ENCODE results near the gene FABP6. TPM values are rescaled to one million over a fixed set of nuclear protein-coding genes. Genes with fewer than 3 reads are reported as not detected.

Gene FABP6
- total and polyA plus RNA-seq, 9 of the 15 experiments (the other 6 are each of a cell fraction or from before 2014, with no cell fraction given): 0.11 to 0.33 (median 0.21) TPM; not detected in 4

- TF ChIP-seq KAT7 (CRISPR knock-in tag; IDR thresholded peaks at IDR 0.05; ENCODE audit: borderline replicate concordance) (no peak), RB1 (IDR thresholded peaks at IDR 0.05; ENCODE audit: low read depth) (peak; percentile 91), SOX6 (IDR thresholded peaks at IDR 0.05) (no peak), SAFB (IDR thresholded peaks at IDR 0.05; ENCODE audit: borderline replicate concordance, low read depth, low read length) (no peak), CTBP1 (IDR thresholded peaks at IDR 0.05; ENCODE audit: borderline replicate concordance) (peak; percentile 61; the same call in 1 of the 2 replicates), EZH2 (IDR thresholded peaks at IDR 0.05; ENCODE audit: borderline replicate concordance, low read depth, low read length) (no peak), SMAD4 (CRISPR knock-in tag; conservative IDR thresholded peaks at IDR 0.05) (0 out of 2 replicates have a peak, but pooled peaks have one; percentile 27), MECOM (CRISPR knock-in tag; IDR thresholded peaks at IDR 0.05) (no peak), BHLHE40 (IDR thresholded peaks at IDR 0.05; ENCODE audit: low read length) (no peak), ZNF76 (CRISPR knock-in tag; IDR thresholded peaks at IDR 0.05; ENCODE audit: borderline replicate concordance) (no peak), PTTG1 (tag; IDR thresholded peaks at IDR 0.05; ENCODE audit: low read depth) (no peak), CC2D1A (IDR thresholded peaks at IDR 0.05) (no peak), NR4A1 (CRISPR knock-in tag; IDR thresholded peaks at IDR 0.05) (no peak), NR4A1 (tag; IDR thresholded peaks at IDR 0.05) (0 out of 2 replicates have a peak, but pooled peaks have one; percentile 35)
- TF ChIP-seq, protein P1, sequence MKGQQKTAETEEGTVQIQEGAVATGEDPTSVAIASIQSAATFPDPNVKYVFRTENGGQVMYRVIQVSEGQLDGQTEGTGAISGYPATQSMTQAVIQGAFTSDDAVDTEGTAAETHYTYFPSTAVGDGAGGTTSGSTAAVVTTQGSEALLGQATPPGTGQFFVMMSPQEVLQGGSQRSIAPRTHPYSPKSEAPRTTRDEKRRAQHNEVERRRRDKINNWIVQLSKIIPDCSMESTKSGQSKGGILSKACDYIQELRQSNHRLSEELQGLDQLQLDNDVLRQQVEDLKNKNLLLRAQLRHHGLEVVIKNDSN (CRISPR knock-in tag; IDR thresholded peaks at IDR 0.05): no peak
- TF ChIP-seq, protein P2, sequence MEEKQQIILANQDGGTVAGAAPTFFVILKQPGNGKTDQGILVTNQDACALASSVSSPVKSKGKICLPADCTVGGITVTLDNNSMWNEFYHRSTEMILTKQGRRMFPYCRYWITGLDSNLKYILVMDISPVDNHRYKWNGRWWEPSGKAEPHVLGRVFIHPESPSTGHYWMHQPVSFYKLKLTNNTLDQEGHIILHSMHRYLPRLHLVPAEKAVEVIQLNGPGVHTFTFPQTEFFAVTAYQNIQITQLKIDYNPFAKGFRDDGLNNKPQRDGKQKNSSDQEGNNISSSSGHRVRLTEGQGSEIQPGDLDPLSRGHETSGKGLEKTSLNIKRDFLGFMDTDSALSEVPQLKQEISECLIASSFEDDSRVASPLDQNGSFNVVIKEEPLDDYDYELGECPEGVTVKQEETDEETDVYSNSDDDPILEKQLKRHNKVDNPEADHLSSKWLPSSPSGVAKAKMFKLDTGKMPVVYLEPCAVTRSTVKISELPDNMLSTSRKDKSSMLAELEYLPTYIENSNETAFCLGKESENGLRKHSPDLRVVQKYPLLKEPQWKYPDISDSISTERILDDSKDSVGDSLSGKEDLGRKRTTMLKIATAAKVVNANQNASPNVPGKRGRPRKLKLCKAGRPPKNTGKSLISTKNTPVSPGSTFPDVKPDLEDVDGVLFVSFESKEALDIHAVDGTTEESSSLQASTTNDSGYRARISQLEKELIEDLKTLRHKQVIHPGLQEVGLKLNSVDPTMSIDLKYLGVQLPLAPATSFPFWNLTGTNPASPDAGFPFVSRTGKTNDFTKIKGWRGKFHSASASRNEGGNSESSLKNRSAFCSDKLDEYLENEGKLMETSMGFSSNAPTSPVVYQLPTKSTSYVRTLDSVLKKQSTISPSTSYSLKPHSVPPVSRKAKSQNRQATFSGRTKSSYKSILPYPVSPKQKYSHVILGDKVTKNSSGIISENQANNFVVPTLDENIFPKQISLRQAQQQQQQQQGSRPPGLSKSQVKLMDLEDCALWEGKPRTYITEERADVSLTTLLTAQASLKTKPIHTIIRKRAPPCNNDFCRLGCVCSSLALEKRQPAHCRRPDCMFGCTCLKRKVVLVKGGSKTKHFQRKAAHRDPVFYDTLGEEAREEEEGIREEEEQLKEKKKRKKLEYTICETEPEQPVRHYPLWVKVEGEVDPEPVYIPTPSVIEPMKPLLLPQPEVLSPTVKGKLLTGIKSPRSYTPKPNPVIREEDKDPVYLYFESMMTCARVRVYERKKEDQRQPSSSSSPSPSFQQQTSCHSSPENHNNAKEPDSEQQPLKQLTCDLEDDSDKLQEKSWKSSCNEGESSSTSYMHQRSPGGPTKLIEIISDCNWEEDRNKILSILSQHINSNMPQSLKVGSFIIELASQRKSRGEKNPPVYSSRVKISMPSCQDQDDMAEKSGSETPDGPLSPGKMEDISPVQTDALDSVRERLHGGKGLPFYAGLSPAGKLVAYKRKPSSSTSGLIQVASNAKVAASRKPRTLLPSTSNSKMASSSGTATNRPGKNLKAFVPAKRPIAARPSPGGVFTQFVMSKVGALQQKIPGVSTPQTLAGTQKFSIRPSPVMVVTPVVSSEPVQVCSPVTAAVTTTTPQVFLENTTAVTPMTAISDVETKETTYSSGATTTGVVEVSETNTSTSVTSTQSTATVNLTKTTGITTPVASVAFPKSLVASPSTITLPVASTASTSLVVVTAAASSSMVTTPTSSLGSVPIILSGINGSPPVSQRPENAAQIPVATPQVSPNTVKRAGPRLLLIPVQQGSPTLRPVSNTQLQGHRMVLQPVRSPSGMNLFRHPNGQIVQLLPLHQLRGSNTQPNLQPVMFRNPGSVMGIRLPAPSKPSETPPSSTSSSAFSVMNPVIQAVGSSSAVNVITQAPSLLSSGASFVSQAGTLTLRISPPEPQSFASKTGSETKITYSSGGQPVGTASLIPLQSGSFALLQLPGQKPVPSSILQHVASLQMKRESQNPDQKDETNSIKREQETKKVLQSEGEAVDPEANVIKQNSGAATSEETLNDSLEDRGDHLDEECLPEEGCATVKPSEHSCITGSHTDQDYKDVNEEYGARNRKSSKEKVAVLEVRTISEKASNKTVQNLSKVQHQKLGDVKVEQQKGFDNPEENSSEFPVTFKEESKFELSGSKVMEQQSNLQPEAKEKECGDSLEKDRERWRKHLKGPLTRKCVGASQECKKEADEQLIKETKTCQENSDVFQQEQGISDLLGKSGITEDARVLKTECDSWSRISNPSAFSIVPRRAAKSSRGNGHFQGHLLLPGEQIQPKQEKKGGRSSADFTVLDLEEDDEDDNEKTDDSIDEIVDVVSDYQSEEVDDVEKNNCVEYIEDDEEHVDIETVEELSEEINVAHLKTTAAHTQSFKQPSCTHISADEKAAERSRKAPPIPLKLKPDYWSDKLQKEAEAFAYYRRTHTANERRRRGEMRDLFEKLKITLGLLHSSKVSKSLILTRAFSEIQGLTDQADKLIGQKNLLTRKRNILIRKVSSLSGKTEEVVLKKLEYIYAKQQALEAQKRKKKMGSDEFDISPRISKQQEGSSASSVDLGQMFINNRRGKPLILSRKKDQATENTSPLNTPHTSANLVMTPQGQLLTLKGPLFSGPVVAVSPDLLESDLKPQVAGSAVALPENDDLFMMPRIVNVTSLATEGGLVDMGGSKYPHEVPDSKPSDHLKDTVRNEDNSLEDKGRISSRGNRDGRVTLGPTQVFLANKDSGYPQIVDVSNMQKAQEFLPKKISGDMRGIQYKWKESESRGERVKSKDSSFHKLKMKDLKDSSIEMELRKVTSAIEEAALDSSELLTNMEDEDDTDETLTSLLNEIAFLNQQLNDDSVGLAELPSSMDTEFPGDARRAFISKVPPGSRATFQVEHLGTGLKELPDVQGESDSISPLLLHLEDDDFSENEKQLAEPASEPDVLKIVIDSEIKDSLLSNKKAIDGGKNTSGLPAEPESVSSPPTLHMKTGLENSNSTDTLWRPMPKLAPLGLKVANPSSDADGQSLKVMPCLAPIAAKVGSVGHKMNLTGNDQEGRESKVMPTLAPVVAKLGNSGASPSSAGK (IDR thresholded peaks at IDR 0.05): no peak
- TF ChIP-seq, protein P3, sequence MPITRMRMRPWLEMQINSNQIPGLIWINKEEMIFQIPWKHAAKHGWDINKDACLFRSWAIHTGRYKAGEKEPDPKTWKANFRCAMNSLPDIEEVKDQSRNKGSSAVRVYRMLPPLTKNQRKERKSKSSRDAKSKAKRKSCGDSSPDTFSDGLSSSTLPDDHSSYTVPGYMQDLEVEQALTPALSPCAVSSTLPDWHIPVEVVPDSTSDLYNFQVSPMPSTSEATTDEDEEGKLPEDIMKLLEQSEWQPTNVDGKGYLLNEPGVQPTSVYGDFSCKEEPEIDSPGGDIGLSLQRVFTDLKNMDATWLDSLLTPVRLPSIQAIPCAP (CRISPR knock-in tag; IDR thresholded peaks at IDR 0.05; ENCODE audit: borderline replicate concordance): no peak
These were observed 29.8 kb upstream of the FABP6 start (continued) for GRCh38 chr5:160199410-160199911.

Data from K562 (cell line).